Smooth muscle cell (in vitro differentiated cells): ENCODE measurements around the gene MALAT1. TPM values are rescaled to one million over a fixed set of nuclear protein-coding genes. Genes with fewer than 3 reads are reported as not detected.

ENCODE experiments used
- DNase-seq: peaks from one replicate; lab custom pipeline; 2025; ENCODE audit not compliant: unreplicated experiment; lab: John Stamatoyannopoulos, UW
- H2AFZ ChIP-seq: fragments of 200-600 bp; sonication (generic); 2 replicates; pipeline ENCODE4 v1.6.0; 2016; ENCODE audit warnings: antibody characterized with exemption, low read depth, mild to moderate bottlenecking
- H3F3A ChIP-seq: fragments of 200-600 bp; sonication (generic); 2 replicates; pipeline ENCODE4 v1.6.0; 2017; ENCODE audit warnings: antibody characterized with exemption, low read depth
- H3K27ac ChIP-seq: fragments of 200-600 bp; sonication (generic); 2 replicates; pipeline ENCODE4 v1.5.1; 2016; ENCODE audit warnings: low read depth, mild to moderate bottlenecking
- H3K27me3 ChIP-seq: fragments of 200-600 bp; sonication (generic); 2 replicates; pipeline ENCODE4 v1.6.1; 2016; ENCODE audit warnings: low read depth, mild to moderate bottlenecking
- H3K36me3 ChIP-seq: fragments of 200-600 bp; sonication (generic); 2 replicates; pipeline ENCODE4 v1.5.1; 2016; ENCODE audit warnings: low read depth
- H3K4me1 ChIP-seq: fragments of 200-600 bp; sonication (generic); 2 replicates; pipeline ENCODE4 v1.5.1; 2016; ENCODE audit warnings: low read depth
- H3K4me2 ChIP-seq: fragments of 200-600 bp; sonication (generic); 2 replicates; pipeline ENCODE4 v1.6.0; 2016; ENCODE audit warnings: mild to moderate bottlenecking
- H3K4me3 ChIP-seq: fragments of 200-600 bp; sonication (generic); 2 replicates; pipeline ENCODE4 v1.5.1; 2016; ENCODE audit warnings: mild to moderate bottlenecking
- H3K79me2 ChIP-seq: fragments of 200-600 bp; sonication (generic); 2 replicates; pipeline ENCODE4 v1.6.0; 2016; ENCODE audit warnings: low read depth, mild to moderate bottlenecking
- H3K9ac ChIP-seq: fragments of 200-600 bp; sonication (generic); 2 replicates; pipeline ENCODE4 v1.6.0; 2016; ENCODE audit warnings: low read depth
- H3K9me3 ChIP-seq: fragments of 200-600 bp; sonication (generic); replicated peaks from 2 replicates; pipeline ENCODE4 v1.5.1; 2016; ENCODE audit warnings: low read depth
- H4K20me1 ChIP-seq: fragments of 200-600 bp; sonication (generic); 2 replicates; pipeline ENCODE4 v1.6.0; 2016; ENCODE audit warnings: low read depth
- WGBS: methylation state at CpG from one replicate; pipeline ENCODE4 v1.1.7; 2016; ENCODE audit warnings: low lambda C conversion rate; 5-methylcytosine and 5-hydroxymethylcytosine counted together
- polyA plus RNA-seq: library from polyadenylated mRNA; unstranded; fragments of >200 nt; fragmentation: Nextera tagmentation; extraction: Ambion mirVana; gene quantifications from 2 replicates; pipeline ENCODE4 v1.2.1, GENCODE V29; 2016
- total RNA-seq: library from RNA; depleted of rRNA; stranded (reverse); fragments of >200 nt; gene quantifications from 2 replicates; pipeline ENCODE4 v1.2.3, GENCODE V29; 2014
- TF ChIP-seq, protein P1 (sequence below): fragments of 200-600 bp; sonication (generic); IDR thresholded peaks from 2 replicates; pipeline ENCODE4 v1.5.1; 2017; ENCODE audit warnings: borderline replicate concordance, mild to moderate bottlenecking, antibody characterized with exemption; ENCODE audit not compliant: insufficient read depth, poor library complexity, severe bottlenecking

Gene MALAT1
- total and polyA plus RNA-seq, 2 experiments from 2014 or later: 6,158 to 7,386 TPM

DNA sequence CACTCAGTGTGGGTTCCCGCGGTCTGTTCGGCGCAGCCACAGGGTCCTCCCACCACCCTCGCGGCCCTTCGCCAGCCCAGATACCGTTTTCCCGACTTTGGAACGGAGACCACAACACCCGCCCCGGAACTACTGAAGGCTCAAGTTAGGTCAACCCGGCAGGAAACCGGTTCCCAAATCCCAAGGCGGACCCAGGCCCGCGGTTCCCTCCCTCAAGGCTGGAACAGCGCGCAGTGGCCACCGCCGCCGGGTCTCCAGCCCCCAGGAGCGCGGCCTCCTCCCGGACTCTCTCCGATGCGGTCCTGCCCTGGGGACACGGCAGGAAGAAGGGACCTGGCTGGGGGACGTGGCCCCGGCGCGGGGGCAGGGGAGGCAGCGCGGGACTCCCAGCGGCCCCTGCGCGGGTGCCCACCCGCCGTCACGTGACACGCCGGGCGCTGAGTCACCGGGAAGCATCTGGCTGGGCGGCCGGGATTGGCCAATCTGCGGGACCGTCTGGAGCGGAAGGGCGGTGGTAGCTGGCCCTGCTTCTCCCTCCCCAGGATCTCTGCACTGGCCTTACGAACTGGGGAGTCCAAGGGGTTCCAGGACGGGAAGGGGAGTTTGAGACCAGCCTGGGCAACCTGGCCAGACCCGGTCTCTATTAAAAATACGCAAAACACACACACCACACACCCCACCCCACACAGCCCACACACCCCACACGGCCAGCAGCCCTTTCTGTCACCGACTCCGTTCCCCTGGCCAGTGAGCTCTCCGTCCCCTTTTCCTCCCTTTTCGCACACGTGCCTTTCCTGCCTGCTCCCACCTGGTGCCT, 21.5 kb upstream of the MALAT1 start:
- H3F3A ChIP-seq: peaks cover 55% of the 10 kb centered on the region
- no peaks in the 10 kb centered on the region for H3K27me3 ChIP-seq
- H4K20me1 ChIP-seq: no peaks in the 10 kb centered on the region
- no peaks in the 10 kb centered on the region for H3K36me3 ChIP-seq
- H3K4me2 ChIP-seq: peak overlapping the region; percentile 92
- peak overlapping the region; percentile 99 for H3K9ac ChIP-seq
- TF ChIP-seq, protein P1, sequence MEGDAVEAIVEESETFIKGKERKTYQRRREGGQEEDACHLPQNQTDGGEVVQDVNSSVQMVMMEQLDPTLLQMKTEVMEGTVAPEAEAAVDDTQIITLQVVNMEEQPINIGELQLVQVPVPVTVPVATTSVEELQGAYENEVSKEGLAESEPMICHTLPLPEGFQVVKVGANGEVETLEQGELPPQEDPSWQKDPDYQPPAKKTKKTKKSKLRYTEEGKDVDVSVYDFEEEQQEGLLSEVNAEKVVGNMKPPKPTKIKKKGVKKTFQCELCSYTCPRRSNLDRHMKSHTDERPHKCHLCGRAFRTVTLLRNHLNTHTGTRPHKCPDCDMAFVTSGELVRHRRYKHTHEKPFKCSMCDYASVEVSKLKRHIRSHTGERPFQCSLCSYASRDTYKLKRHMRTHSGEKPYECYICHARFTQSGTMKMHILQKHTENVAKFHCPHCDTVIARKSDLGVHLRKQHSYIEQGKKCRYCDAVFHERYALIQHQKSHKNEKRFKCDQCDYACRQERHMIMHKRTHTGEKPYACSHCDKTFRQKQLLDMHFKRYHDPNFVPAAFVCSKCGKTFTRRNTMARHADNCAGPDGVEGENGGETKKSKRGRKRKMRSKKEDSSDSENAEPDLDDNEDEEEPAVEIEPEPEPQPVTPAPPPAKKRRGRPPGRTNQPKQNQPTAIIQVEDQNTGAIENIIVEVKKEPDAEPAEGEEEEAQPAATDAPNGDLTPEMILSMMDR: no peak
- no peak overlapping the region for H2AFZ ChIP-seq
- no peaks in the 10 kb centered on the region for H3K9me3 ChIP-seq
- DNase-seq: peak; percentile 78
- H3K27ac ChIP-seq: peak overlapping the region; percentile 100
- peaks cover 84% of the 10 kb centered on the region for H3K79me2 ChIP-seq
- peaks cover 37% of the 10 kb centered on the region for H3K4me1 ChIP-seq
- WGBS: 1% methylated on average over 46 of the region's 60 CpGs
- peak overlapping the region; percentile 64 for H3K4me3 ChIP-seq

DNA sequence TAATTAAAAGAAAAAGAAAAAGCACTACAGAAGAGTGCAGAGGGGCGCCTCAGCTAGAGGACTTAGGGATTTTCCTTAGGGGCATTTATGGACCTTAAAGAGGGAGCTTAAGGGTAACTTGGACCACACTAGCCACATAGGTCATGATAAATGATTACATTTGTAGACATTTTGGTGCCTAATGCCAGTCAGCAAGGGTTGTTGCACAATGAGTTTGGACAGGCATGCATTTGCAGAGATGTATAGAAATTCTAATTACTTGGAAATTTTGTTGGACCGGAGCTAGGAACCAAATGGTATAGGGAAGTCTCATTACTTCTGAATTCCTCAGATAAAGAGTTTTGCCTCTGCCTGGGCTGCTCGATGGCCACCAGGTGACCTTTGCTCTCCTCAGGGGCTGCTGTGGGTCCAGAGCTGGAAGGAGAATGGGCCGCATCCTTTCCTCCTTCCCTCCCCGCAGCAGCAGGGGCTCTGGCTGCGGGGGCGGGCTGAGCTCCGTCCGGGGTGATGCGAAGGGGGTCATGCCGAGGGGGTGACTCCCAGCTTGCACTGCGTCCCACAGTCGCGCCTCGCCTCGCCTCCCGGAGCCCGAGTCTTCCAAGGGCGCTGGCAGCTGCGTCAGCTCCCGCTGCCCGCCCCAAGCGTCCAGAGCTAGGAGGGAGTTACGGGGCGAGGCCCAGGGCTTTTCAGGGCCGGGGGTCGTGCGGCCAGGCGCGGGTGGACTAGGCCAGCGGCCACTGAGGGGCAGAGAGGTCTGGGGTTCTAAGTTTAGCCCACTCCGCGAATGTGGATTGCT, 20.3 kb upstream of the MALAT1 start:
- WGBS: 70% methylated on average over 33 of the region's 33 CpGs
- Histone ChIP-seq H3K9ac (peak overlapping the region; percentile 99), H3K4me1 (peaks cover 37% of the 10 kb centered on the region), H3K27ac (peak overlapping the region; percentile 100), H3K9me3 (no peaks in the 10 kb centered on the region), H2AFZ (no peak overlapping the region), H3K4me3 (no peak overlapping the region), H3F3A (peaks cover 48% of the 10 kb centered on the region), H3K27me3 (no peaks in the 10 kb centered on the region), H4K20me1 (no peaks in the 10 kb centered on the region), H3K79me2 (peaks cover 72% of the 10 kb centered on the region), H3K4me2 (peak overlapping the region; percentile 92), H3K36me3 (no peaks in the 10 kb centered on the region)
- no peak for DNase-seq
- TF ChIP-seq, protein P1: no peak

DNA sequence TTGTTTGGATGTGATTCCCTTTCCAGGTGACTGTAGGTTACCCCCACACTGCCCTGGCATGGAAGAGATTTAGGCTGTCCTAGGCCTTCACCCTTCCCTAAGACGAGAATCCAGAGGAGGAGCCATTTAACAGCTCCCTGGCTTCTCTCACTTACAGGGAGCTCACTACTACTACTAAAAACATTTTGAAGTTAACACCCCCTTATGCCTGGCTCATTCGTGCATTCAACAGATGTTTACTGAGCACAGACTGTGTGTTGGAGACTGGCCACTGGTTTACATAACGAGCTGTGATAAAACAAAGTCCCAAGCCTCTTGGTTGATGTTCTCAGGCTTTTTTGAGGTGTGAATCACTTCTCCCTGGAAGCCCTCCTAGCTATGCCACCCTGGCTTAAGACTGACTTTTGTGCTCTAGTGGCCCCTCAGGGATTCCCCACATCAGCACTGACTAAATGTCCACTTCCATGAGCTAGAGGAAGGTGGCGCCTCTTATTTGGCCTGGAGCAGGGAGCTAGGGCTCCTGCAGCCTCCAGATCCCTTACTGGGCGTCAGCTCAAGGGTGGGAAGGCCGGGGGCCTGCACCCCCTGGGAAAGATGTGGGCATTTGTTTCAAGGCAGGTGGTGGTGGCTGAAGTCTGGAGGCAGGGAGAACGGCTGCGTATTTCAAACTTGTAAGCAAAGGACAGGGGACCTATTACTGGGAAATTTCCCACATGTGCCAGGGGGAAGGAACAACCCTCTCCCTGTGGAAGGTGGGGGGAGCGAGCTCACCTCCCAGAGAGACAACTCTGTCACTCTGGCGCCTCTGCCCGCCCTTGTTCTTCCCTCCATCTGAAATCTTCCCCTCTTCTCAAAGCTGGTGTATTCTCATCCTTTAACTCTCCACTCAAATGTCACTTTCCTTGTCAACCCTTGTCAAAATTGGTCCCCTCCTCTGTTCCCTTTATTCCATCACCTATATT, 19.4 kb upstream of the MALAT1 start:
- peak overlapping the region; percentile 100 for H3K27ac ChIP-seq
- H3K4me2 ChIP-seq: peak overlapping the region; percentile 92
- H3K27me3 ChIP-seq: no peaks in the 10 kb centered on the region
- no peaks in the 10 kb centered on the region for H3K9me3 ChIP-seq
- H3K9ac ChIP-seq: peak overlapping the region; percentile 55
- TF ChIP-seq, protein P1: no peak
- H3K36me3 ChIP-seq: no peaks in the 10 kb centered on the region
- no peak for DNase-seq
- no peaks in the 10 kb centered on the region for H4K20me1 ChIP-seq
- H3F3A ChIP-seq: peaks cover 48% of the 10 kb centered on the region
- H3K4me1 ChIP-seq: peaks cover 37% of the 10 kb centered on the region
- WGBS: 39% methylated on average over 11 of the region's 11 CpGs
- no peak overlapping the region for H2AFZ ChIP-seq
- H3K4me3 ChIP-seq: no peak overlapping the region
- H3K79me2 ChIP-seq: peaks cover 63% of the 10 kb centered on the region
